Measurements from ENCODE around the gene OSGEPL1. TPM values are rescaled to one million over a fixed set of nuclear protein-coding genes. Genes with fewer than 3 reads are reported as not detected.

The OSGEPL1 gene
- polyA plus RNA-seq (2012; ENCODE audit: insufficient read length, low read depth): 1.6 TPM

GRCh38 chr2:189762551-189763298, at the start of gene OSGEPL1:
TSS of gene OSGEPL1 (minus strand) at chr2:189762792. CDS start at chr2:189761640, 1,152 bp downstream.
- TF ChIP-seq FOXP2 (optimal IDR thresholded peaks at IDR 0.05; ENCODE audit: borderline replicate concordance, extremely low read depth, extremely low read length, insufficient read depth) (no peak), POLR2AphosphoS5 (IDR thresholded peaks at IDR 0.05; ENCODE audit: low read depth, low read length) (peak; percentile 87), REST (IDR thresholded peaks at IDR 0.05; ENCODE audit: insufficient read depth in 1 of 2, low read depth in 2 of 2, low read length in 2 of 2) (0 out of 4 replicates have a peak, but pooled peaks of 1 of the 2 experiments have one; percentile 10), SIN3A (IDR thresholded peaks at IDR 0.05; ENCODE audit: borderline replicate concordance, insufficient read depth, low read length) (no peak), TAF1 (IDR thresholded peaks at IDR 0.05; ENCODE audit: borderline replicate concordance, insufficient read depth, low read length) (peak; percentile 58; the same call in 1 of the 2 replicates)

- TF ChIP-seq FOXP2 (optimal IDR thresholded peaks at IDR 0.05; ENCODE audit: borderline replicate concordance, extremely low read depth, extremely low read length, insufficient read depth): no peak
- TF ChIP-seq TAF1 (IDR thresholded peaks at IDR 0.05; ENCODE audit: borderline replicate concordance, insufficient read depth, low read length): no peak
- TF ChIP-seq SIN3A (IDR thresholded peaks at IDR 0.05; ENCODE audit: borderline replicate concordance, insufficient read depth, low read length): no peak
- no peak for TF ChIP-seq REST (IDR thresholded peaks at IDR 0.05; ENCODE audit: insufficient read depth in 1 of 2, low read depth in 2 of 2, low read length in 2 of 2)
- TF ChIP-seq POLR2AphosphoS5 (IDR thresholded peaks at IDR 0.05; ENCODE audit: low read depth, low read length): no peak
Observed at GRCh38 chr2:189803431-189803830, 40.8 kb upstream of the OSGEPL1 start.

GRCh38 chr2:189802396-189802912, 39.9 kb upstream of the OSGEPL1 start:
- TF ChIP-seq SIN3A (IDR thresholded peaks at IDR 0.05; ENCODE audit: borderline replicate concordance, insufficient read depth, low read length) (no peak), TAF1 (IDR thresholded peaks at IDR 0.05; ENCODE audit: borderline replicate concordance, insufficient read depth, low read length) (no peak), REST (IDR thresholded peaks at IDR 0.05; ENCODE audit: insufficient read depth in 1 of 2, low read depth in 2 of 2, low read length in 2 of 2) (no peak), FOXP2 (optimal IDR thresholded peaks at IDR 0.05; ENCODE audit: borderline replicate concordance, extremely low read depth, extremely low read length, insufficient read depth) (no peak), POLR2AphosphoS5 (IDR thresholded peaks at IDR 0.05; ENCODE audit: low read depth, low read length) (no peak)

- TF ChIP-seq TAF1 (IDR thresholded peaks at IDR 0.05; ENCODE audit: borderline replicate concordance, insufficient read depth, low read length): no peak
- TF ChIP-seq SIN3A (IDR thresholded peaks at IDR 0.05; ENCODE audit: borderline replicate concordance, insufficient read depth, low read length): no peak
- no peak for TF ChIP-seq FOXP2 (optimal IDR thresholded peaks at IDR 0.05; ENCODE audit: borderline replicate concordance, extremely low read depth, extremely low read length, insufficient read depth)
- TF ChIP-seq POLR2AphosphoS5 (IDR thresholded peaks at IDR 0.05; ENCODE audit: low read depth, low read length): no peak
- TF ChIP-seq REST (IDR thresholded peaks at IDR 0.05; ENCODE audit: insufficient read depth in 1 of 2, low read depth in 2 of 2, low read length in 2 of 2): no peak
Observed at GRCh38 chr2:189799531-189799930, 36.9 kb upstream of the OSGEPL1 start.

All from PFSK-1 (cell line).